Limb (tissue), 2 donors: ENCODE results near the gene METRN.
A peak's percentile ranks its signal among the peaks of the same experiment; 100 is the strongest.
"Not testable (repeated sequence)": the region's sequence is repeated elsewhere in the genome, so short reads cannot be mapped to it uniquely, and the experiment has no call there.

Source experiments
- DNase-seq, 2 donors: peaks; one replicate each; pipeline ENCODE4 v3.0.0-alpha.2; 2016; ENCODE audit errors: extremely low spot score in 2 of 2

METRN gene

GRCh38 chr16:691242-691641 lies 23.7 kb upstream of the METRN start:
- not testable (repeated sequence) for DNase-seq

DNA sequence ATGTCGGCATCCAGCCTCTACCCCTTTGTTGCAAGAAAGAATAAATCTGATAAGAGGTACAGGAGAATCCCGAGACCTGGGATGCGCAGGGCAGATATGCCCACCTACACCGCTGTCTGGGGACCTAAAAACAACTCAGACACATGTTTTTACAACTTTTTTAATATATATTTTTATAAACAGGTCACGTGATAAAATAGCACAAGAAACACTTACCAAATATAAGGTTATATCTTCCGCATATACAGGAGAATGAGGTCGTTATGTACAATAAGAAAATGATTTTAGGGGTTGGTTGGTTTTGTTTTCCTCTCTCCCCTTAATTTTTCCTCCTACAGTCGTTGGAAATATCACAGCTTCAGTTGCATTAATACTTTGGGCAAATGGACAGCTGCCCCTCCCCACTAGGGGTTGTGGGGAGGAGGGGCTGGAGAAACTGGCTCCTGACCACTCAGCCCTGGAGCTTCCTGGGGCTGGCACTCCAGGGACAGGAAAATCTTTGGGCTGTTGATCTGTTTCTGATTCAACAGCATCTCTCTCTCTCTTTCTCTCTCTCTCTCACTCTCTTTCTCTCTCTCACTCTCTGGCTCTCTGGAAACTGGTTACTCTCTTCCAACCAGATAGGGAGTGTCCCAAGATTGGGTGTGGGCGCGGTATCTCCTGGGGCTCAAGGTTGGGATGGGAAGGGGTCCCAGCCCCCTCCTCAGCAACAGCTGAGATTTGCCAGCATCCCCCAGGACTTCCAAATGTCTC lies 22.4 kb upstream of the METRN start:
- DNase-seq = no peak

DNA sequence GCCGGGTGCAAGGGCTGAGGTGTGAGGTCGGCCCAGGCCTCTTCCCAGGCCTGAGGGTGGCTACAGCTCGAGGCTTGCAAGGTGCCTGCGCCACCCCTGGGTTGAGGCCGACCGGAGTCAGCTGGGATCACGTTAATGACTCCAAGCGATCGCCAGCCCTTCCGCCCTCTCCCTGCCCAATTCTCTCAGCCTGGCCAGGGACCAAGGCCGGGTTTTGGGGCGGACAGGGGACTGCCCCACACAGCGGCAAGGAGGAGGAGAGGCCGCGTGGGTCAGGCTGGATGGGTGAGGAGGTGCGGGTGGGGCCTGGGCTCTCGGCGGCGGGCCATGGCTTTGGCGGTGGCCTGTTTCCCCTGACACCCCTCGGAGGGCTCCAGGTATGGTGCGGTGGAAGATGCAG lies 21.6 kb upstream of the METRN start:
- no peak for DNase-seq

- DNase-seq = no peak
Observed at GRCh38 chr16:693766-694165, 21.2 kb upstream of the METRN start.

DNA sequence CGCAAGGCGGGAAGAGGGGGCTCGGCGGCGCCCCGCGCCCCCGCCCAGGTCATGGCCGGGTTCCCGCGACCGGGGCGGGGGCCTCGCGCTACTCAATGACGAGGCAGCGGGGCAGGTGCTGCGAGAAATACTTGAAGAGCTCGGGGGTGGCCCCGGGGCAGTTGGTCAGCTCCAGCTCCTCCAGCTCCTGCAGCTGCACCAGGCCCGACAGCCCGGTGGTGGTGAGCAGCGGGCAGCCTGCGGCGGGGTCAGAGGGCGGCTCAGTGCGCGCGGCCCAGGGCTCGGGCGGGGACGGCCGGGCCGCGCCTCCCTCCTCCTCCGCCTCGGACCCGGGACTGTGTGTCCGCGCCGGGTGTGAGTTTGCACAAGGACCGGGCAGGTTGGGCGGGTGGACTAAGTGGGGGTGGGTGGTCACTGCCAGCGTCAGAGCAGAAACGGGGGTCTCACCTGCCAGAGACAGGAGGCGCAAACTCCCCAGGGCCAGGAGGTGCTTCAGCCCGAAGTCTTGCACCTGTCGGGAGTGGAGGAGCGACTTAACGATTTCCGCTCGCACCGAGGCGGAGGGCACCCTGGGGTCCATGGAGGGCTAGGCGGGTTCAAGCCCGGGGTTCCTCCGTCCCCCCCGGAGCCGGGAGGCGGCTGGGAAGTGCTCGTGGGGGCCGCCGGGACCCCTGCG lies 20.6 kb upstream of the METRN start:
- no peak for DNase-seq

- DNase-seq = no peak
Observed at GRCh38 chr16:694863-695354, 20.0 kb upstream of the METRN start.

DNA sequence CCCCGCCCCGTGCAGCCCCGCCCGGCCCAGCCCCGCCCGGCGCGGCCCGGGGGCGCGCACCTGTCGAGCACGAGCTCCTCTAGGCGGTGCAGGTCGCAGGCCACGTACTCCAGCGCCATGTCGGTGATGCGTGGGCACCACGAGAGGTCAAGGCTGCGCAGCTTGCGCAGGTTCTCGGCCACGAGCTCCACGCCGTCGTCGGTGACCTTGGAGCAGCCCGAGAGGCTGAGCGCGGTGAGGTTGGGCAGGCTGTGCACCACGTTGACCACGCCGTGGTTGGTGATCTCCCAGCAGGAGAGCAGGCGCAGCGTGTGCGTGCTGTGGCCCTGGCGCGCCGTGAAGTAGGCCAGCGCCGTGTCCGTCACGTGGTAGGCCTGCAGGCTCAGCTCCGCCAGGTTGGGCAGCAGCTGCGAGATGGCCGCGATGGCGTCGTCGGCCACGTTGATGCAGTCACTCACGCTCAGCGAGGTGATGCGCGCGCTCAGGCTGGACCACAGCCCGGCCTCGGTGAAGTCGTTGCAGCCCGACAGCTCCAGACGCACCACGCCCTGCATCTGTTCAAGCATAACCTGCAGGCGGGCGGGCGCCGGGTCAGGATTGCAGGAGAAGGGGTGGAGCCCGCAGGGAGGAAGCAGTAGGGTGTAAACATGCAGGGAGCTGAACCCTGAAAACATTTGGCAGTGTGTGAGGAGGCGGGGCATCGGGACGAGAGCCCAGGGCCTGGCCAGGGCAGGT lies 19.4 kb upstream of the METRN start:
- DNase-seq = no peak

GRCh38 chr16:698911-699671 lies 15.8 kb upstream of the METRN start:
- DNase-seq = no peak

DNA sequence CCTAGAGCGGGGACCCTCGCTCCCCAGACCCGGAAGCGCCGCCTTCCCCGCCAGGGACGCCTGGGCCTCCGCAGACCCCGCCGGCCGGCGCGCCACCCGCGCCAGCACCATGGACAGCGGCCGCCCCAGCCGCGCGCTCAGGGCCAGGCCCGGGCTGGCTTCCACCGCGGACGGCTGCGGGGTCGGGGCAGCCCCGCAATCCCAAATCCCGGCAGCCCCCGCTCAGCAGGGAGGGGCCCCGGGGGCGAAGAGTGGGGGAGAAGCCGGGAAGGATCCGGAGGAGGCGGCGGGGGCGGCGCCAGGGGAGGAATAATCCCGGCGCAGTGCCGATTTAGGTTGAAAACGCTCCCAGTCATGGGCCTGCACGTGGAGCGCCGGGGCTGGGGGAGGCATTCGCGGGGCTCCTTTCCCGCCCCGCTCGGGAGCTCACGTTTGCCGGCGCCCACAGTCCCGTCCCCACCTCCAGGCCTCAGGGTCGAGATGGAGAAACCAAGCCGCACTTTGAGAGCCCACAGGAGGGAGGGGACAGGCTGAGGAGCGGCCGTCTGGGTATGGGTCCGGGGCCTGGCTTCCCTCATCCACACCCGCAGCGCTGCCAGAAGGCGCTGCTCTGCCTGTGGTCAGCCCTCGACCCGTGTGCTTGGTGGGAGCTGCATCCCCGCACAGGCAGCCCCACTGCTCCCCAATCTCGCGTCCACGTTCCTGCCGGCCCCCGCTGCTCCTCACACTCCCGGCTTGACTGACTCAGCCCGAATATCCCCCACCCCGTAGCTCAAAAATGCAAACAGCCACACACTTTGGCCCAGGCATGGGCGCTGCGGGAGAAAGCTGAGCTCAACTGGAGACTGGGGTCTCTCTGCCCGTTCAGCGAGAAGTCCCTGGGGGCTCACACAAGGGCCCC lies 14.0 kb upstream of the METRN start:
- peak in 1 of 2 donors; percentile 78 for DNase-seq

DNA sequence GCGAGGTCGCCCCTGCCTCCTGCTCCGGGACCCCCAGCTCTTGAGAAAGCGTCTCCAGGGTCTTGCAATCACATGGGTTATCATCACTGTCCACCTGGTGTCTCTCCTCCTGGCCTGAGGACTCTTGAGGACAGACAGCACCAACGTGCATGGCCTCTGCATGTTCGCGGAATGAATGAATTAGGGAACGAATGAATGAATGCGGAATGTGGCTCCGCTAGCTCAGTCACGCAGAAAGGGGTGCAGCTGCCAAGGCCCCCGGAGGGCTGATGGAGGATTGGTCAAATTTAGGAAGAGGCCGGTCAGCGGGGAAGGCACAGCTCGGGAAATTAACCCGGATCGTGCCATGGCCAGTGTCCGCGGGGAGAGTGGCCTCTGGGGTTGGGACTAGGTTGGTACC lies 12.6 kb upstream of the METRN start:
- DNase-seq = no peak

GRCh38 chr16:703406-703805 lies 11.5 kb upstream of the METRN start:
- DNase-seq = no peak

- no peak for DNase-seq
Observed at GRCh38 chr16:704047-704446, 10.9 kb upstream of the METRN start.

DNA sequence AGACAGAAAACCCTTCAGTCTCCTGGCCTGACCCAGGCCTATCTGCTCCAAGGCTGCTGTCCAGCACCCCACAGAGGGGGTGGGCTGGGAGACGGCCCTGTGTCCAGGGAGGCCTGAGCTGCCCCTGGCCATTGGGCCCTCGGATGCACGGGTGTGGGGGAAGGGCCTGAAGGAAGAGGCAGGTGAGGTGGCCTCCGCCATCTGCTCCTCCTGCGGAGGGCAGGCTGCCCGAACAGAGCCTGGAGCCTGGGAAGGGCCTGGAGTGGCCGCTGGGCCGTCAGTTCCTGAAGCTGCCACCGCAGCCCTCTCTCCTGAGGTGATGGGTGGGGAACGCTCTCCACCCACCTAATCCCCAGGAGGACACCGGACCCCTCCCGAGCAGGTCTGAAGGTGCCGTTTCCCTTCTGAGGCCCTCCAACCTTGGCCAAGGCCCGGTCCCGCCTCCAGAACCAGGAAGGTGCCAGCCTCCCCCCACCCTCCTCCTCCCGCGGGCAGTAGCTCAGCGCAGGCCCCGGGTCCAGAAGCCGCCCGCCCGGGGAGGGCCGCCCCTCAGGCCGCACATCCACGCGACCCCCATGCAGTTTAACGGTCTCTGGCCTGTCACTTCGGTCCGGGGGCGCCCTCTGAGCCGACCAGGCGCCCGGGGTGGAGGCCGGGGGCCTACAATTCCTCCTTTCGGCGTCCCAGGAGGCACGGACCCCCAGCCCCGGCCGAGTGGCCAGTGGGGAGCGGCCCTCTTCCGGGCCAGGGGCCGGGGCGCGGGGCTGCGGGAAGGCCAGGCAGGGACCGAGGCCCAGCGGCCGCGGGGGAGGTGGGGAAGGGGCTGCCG lies 10.2 kb upstream of the METRN start:
- no peak for DNase-seq

DNA sequence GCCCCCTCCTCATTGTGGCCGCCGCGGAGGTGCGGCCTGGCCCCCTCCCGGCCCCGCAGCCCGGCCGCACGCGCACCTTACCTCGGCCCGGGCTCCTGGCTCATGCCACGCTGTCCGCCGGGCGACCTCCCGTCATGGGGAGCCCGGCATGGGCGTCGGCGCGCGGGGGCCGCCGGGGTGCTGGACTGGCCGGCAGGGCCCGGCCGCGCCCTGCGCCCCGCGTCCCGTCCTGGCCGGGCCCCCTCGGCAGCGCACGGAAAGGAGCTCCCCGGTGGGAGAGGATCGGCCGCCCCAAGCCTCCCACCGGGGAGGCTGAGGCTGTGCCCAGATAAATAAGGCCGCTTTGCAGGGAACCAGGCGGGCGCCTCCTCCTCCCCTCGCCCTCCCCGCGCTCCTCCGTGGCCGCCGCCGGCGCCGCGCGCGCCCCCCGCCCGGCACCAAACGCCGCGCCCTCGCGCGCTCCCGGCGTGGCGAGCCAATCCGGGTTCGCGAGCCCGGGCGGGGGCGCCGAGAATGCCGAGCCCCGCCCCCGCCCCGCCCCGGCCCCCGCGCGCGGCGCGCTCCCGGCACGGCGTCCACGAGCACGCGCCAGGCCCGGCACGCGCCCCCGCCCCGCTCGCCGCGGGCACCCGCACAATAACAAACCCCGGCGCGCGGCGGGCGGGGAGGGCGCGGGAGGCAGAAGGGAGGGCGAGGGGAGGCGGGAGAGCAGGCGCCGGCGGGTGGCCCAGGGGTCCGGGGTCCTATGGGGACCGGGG lies 9.3 kb upstream of the METRN start, which contains the start of gene FBXL16:
TSS of gene FBXL16 (minus strand) at position 371 of the 758 bp plus-strand sequence. CDS start 8,396 bp downstream, outside the sequence.
- DNase-seq = peak in 1 of 2 donors; percentile 81

- DNase-seq = no peak
Observed at GRCh38 chr16:706189-707061, 8.5 kb upstream of the METRN start.

DNA sequence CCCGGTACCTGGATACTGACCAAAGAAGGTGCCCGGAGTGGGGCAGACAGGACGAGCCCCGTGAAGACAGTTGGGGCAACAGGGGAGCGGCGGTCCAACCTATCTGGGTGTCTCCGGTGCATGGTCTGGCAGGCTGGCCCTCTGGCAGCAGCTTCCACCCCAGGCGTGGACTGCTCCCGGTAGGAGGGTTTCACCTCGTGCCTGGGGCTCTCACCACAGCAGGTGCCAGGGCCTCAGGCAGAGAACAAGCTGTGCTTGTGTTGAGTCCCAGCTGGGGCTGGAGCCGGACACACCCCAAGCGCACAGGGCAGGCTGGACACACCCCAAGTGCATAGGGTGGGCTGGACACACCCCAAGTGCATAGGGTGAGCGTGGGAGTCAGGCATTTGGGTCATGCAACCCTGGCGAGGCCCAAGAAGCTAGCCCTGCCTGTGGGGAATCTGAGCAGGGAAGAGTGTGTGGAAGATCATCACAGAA lies 7.8 kb upstream of the METRN start:
- no peak for DNase-seq

DNA sequence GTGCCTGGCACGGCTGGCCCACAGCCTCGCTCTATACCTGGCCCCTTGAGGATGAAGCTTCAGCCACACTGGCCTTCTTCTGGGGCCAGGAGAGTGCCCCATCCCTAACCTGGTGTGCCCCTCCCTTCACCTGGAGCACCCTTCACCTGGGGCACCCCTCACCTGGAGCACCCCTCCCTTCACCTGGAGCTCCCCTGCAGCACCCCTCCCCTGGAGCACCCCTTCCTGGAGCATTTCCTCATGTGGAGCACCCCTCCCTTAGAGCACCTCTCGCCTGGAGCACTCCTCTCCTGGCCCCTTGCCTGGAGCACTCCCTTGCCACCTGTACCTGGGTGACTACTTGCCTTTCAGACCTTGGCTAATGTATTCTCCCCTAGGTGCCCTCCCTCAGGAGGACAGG lies 6.9 kb upstream of the METRN start:
- no peak for DNase-seq

DNA sequence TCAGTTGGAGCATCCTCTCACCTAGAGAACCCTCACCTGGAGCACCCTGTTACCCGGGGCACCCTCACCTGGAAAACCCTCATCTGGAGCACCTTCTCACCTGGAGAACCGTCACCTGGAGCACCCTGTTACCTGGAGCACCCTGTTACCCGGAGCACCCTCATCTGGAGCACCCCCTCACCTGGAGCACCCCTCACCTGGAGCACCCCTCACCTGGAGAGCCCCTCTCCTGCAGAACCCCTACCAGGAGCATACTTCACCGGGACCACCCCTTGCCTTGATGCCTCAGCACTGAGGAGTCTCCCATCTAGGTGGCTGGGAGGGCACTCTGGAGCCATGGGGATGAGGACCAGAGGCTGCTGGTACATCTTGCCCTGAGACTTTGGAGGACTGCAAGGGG lies 6.0 kb upstream of the METRN start:
- no peak for DNase-seq
